Ishikawa (cell line): ENCODE measurements around the gene THOP1.

ENCODE experiments used
- CEBPB ChIP-seq: IDR thresholded peaks from 2 replicates; pipeline ENCODE4 v1.6.1; 2012
- CREB1 ChIP-seq: IDR thresholded peaks from 2 replicates; pipeline ENCODE4 v1.6.1; 2012; ENCODE audit warnings: low read depth
- EGR1 ChIP-seq: IDR thresholded peaks from 2 replicates; pipeline ENCODE4 v1.6.1; 2012
- EP300 ChIP-seq: IDR thresholded peaks from 2 replicates; pipeline ENCODE4 v1.6.1; 2012; ENCODE audit warnings: borderline replicate concordance
- FOXM1 ChIP-seq: IDR thresholded peaks from 2 replicates; pipeline ENCODE4 v1.6.1; 2012; ENCODE audit warnings: low read depth, borderline replicate concordance
- NFIC ChIP-seq: IDR thresholded peaks from 2 replicates; pipeline ENCODE4 v1.6.1; 2012
- RAD21 ChIP-seq: IDR thresholded peaks from 2 replicates; pipeline ENCODE4 v1.6.1; 2012; ENCODE audit warnings: low read depth
- TAF1 ChIP-seq: IDR thresholded peaks from 2 replicates; pipeline ENCODE4 v1.6.1; 2012; ENCODE audit warnings: low read depth, mild to moderate bottlenecking
- TCF12 ChIP-seq: IDR thresholded peaks from 2 replicates; pipeline ENCODE4 v1.6.1; 2012; ENCODE audit warnings: low read depth
- TEAD4 ChIP-seq: IDR thresholded peaks from 2 replicates; pipeline ENCODE4 v1.6.1; 2012
- USF1 ChIP-seq: IDR thresholded peaks from 2 replicates; pipeline ENCODE4 v1.6.1; 2012
- YY1 ChIP-seq: IDR thresholded peaks from 2 replicates; pipeline ENCODE4 v1.6.1; 2012; ENCODE audit warnings: low read depth
- ZBTB7A ChIP-seq: IDR thresholded peaks from 2 replicates; pipeline ENCODE4 v1.6.1; 2012; ENCODE audit warnings: low read depth
- TF ChIP-seq, protein P1 (sequence below): IDR thresholded peaks from 2 replicates; pipeline ENCODE4 v1.6.1; 2012
- TF ChIP-seq, protein P2 (sequence below): IDR thresholded peaks from 2 replicates; pipeline ENCODE4 v1.6.1; 2012; ENCODE audit warnings: low read depth, mild to moderate bottlenecking

THOP1 gene

GRCh38 chr19:2798733-2799132 lies 13.4 kb downstream of the THOP1 start:
- TF ChIP-seq EGR1 = no peak
- TF ChIP-seq NFIC = no peak
- no peak for TF ChIP-seq TAF1
- no peak for TF ChIP-seq CEBPB
- no peak for TF ChIP-seq TCF12
- TF ChIP-seq, protein P1, sequence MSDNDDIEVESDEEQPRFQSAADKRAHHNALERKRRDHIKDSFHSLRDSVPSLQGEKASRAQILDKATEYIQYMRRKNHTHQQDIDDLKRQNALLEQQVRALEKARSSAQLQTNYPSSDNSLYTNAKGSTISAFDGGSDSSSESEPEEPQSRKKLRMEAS = no peak
- no peak for TF ChIP-seq RAD21
- no peak for TF ChIP-seq FOXM1
- TF ChIP-seq YY1 = no peak
- TF ChIP-seq, protein P2, sequence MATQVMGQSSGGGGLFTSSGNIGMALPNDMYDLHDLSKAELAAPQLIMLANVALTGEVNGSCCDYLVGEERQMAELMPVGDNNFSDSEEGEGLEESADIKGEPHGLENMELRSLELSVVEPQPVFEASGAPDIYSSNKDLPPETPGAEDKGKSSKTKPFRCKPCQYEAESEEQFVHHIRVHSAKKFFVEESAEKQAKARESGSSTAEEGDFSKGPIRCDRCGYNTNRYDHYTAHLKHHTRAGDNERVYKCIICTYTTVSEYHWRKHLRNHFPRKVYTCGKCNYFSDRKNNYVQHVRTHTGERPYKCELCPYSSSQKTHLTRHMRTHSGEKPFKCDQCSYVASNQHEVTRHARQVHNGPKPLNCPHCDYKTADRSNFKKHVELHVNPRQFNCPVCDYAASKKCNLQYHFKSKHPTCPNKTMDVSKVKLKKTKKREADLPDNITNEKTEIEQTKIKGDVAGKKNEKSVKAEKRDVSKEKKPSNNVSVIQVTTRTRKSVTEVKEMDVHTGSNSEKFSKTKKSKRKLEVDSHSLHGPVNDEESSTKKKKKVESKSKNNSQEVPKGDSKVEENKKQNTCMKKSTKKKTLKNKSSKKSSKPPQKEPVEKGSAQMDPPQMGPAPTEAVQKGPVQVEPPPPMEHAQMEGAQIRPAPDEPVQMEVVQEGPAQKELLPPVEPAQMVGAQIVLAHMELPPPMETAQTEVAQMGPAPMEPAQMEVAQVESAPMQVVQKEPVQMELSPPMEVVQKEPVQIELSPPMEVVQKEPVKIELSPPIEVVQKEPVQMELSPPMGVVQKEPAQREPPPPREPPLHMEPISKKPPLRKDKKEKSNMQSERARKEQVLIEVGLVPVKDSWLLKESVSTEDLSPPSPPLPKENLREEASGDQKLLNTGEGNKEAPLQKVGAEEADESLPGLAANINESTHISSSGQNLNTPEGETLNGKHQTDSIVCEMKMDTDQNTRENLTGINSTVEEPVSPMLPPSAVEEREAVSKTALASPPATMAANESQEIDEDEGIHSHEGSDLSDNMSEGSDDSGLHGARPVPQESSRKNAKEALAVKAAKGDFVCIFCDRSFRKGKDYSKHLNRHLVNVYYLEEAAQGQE = no peak
- TF ChIP-seq TEAD4 = no peak
- no peak for TF ChIP-seq ZBTB7A
- TF ChIP-seq USF1 = no peak
- no peak for TF ChIP-seq CREB1
- TF ChIP-seq EP300 = no peak

DNA sequence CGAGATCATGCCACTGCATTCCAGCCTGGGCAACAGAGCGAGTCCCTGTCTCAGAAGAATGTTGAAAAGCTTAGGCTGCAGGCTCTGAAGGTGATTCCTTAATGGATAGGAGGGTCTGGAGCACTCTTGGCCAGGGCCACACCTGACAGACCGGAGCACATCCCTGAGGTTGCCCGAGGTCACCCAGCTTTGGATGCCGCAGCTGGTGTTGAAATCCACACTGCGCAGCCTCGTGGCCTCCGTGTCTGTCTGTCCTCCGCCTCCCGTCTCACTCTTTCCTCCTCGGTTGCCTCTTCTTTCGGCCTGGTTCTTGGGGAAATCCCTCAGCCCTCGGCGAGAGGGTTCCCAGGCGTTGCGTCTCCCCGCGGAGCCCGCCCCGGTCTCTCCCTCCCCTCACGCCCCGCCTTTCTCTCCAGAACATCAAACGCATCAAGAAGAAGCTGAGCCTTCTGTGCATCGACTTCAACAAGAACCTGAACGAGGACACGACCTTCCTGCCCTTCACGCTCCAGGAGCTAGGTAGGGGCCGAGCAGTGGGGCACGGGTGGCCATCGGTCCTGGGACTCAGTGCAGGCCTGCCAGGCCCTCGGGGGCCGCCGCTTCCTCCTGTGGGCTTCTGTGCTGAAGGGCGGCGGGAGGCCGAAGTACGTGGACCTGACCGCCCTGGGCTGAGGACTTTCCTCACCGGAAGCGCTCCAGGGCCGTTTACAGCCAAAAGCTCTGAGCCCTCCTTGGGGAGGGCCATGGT lies 14.1 kb downstream of the THOP1 start:
- TF ChIP-seq TCF12 = no peak
- no peak for TF ChIP-seq NFIC

- no peak for TF ChIP-seq RAD21
- no peak for TF ChIP-seq YY1
- TF ChIP-seq EGR1 = no peak
- TF ChIP-seq, protein P1 = no peak
- TF ChIP-seq CEBPB = no peak
- TF ChIP-seq TAF1 = no peak
- no peak for TF ChIP-seq NFIC
- TF ChIP-seq USF1 = no peak
- TF ChIP-seq, protein P2 = no peak
- TF ChIP-seq TCF12 = no peak
- no peak for TF ChIP-seq TEAD4
- TF ChIP-seq EP300 = no peak
- TF ChIP-seq FOXM1 = no peak
- no peak for TF ChIP-seq ZBTB7A
- TF ChIP-seq CREB1 = no peak
Measured at GRCh38 chr19:2800506-2800905, 15.2 kb downstream of the THOP1 start.

GRCh38 chr19:2802826-2803225 lies 17.5 kb downstream of the THOP1 start:
- no peak for TF ChIP-seq EGR1
- TF ChIP-seq, protein P2 = no peak
- TF ChIP-seq NFIC = no peak
- TF ChIP-seq, protein P1 = no peak
- TF ChIP-seq TCF12 = no peak
- TF ChIP-seq CEBPB = no peak
- no peak for TF ChIP-seq RAD21
- no peak for TF ChIP-seq CREB1
- TF ChIP-seq YY1 = no peak
- TF ChIP-seq TAF1 = no peak
- no peak for TF ChIP-seq USF1
